NCI-H526 (cell line): ENCODE results near the gene SLC24A4.
A peak's percentile ranks its signal among the peaks of the same experiment; 100 is the strongest.

Source experiments
- DNase-seq, 2 experiments: peaks; one replicate each; lab custom pipeline; 2025; lab: John Stamatoyannopoulos, UW

The SLC24A4 gene

DNA sequence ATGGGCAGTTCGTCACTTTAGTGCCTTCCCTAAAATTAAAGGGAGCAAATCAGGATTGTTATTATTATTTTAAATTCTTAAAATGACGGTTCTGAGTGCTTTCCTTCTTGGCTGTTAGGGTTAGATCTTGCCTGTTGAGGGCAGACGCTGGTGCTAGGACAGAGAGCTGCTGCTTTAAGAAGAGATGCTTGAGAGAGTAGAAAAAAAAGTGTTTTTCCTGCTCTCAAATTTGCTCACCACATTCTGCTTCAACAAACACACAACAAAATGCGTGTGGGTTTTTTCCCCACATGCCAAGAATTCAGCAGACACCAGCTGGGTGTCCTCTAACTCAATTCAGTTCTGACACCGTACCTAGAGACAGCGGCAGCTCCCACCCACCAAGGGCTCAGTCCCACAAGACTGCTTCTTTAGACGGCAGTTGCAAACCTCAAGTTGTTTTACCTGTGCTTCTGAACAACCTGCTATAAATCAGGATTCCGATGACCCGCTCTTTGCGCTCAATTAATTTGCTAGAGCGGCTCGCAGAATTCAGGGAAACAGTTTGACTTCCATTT lies 114.8 kb downstream of the SLC24A4 start:
- no peak for DNase-seq

DNA sequence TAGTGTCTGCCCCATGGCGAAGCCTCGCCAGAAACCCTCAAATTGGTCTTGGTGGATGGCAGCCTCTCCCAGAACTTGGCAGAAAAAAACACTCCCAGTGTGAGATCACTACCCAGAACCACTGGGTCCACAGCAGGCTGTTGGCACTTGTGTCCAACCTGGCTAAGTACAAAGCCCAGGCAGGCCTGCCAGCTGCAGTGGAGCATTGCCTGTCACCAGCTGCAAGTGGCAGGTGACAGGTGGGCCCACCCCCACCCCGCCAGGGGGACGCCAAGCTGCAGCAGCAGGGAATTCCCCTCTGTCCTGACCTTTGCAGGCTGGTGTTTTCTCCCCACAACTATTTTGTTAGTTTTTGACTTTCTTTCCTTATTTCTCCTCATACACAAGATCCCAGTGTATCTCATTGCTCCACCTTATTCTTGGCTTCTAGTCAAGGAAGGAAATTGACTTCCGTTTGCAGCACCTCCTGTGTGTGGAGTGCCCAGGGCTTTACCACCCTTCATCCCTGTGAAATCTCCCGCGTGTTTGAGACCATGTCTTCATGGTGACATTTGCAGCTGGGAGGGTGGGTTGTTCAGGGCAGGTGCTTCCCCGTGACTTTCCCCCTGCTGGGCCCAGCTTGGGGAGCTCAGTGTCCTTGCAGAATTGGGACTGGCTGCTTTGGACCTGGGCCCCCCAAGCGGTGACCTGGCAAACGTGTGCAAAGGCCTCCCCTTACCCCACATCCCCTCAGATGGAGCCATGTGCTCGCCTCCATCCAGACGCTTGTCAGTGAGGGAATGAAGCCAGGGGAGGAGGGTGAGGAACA lies 116.8 kb downstream of the SLC24A4 start:
- DNase-seq, result no peak

DNA sequence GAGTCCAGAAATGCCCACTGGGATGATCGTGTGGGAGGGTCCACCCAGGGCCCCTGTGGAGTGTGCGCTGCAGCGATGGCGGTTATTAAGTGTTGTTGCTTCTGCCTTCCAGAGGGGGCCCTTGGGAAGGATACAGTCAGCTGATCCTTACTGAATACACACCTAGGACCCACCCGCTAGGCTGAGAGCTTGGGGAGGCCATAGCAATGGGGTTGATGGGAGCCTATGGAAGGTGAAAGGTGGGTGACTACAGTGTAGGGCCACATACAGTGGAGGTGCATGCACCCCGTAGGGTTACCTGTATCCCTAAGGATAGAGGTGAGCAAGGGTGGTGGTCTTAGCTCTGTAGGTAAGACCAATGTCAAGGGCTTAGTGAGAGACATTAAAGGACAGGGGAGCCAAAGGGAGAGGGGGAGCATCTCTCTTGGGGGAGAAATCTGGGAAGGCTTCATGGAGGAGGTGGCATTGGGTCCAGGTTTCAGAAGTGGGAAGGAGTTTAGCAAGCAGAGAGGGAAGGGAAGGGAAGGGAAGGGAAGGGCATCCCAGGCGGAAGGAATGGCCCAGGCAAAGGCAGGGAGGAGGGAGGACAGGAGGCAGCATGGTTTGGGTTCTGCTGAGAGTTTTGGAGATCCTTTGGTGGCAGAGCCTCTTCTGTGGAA lies 117.5 kb downstream of the SLC24A4 start:
- no peak for DNase-seq

DNA sequence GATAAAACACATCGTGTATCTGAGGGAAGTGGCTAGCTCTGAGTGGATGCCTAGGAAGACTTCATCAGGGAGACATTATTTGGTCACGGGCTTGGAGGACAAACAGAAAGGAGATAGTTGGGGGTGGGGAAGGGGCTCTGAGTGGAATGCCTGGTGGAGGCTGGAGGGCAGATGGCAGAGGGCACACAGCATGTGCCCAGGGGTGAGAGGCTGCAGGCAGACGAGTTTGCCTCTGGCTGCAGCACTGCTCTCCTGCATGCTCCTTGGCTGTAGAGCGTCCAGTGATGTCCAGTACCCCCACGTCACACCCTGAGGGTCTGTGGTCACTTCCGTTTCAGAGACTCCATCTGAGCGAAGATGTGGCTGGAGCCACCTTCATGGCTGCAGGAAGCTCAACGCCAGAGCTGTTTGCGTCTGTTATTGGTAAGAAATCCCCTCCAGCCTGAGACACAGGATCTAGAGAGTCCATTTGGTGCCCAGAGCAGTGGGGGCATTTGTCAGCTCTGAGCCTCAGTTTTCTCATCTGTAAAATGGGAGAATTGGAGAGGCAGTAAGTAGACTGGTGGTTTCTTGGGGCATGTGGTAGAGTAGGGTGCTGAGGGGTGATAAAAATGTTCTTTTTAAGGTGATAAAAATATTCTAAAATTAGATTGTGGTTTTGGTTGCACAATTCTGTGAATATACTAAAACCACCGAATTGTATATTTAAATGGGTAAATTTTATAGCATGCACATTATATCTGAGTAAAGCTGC lies 119.0 kb downstream of the SLC24A4 start:
- DNase-seq, result no peak

DNA sequence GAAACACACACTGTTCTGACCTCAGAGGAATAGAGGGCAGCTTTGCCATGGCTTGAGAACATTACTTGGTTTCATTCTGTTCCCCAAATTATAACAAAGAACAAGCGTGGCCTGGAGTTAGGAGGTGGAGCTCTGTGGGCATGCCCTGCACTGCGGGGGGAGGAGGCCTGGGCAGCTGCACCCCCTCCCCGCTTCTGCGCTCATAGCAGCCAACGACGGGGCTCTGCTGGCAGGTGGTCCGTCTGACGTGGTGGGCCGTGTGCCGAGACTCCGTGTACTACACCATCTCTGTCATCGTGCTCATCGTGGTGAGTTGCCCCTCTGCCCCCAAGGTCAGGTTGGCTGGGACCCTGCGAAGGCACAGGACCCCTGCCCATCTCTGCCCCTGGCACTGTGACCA lies 120.2 kb downstream of the SLC24A4 start:
- no peak for DNase-seq

DNA sequence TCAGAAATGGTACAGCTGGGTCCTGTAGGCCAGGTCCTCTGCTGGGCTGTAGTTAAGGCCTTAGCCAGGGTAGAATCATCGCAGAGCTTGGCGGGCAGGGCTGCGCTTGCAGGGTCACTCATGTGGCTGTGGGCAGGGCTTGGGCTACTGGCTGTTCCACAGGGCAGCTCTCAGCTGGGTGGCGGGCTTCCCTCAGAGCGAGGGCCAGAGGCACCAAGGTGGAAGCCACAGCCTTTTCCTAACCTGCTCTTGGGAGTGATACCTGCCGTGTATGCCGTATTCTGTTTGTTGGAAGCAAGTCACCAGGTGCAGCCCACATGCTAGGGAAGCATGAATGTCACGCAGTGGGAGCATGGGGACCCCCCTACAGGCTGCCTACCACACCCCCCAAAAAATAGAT lies 120.8 kb downstream of the SLC24A4 start:
- no peak for DNase-seq

DNA sequence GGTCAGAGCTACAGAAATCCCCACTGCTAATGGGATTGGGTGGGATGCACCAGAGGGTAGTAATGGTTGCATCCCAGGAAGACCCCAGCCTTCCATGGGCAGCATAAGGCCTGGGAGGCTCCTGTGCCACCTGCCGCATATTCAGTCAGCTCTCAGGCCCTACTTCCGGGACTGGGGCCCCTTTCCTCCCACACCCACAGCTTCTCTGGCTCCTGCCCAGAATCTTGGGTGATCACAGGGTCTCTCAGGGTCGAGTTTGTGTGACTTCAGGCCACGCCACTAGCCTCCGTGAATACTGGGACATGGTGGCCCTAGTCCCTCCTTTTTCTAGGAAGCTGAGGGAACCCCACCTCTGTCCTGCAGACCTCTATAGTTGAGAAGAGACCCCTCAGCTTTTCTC lies 123.8 kb downstream of the SLC24A4 start:
- DNase-seq, result no peak

DNA sequence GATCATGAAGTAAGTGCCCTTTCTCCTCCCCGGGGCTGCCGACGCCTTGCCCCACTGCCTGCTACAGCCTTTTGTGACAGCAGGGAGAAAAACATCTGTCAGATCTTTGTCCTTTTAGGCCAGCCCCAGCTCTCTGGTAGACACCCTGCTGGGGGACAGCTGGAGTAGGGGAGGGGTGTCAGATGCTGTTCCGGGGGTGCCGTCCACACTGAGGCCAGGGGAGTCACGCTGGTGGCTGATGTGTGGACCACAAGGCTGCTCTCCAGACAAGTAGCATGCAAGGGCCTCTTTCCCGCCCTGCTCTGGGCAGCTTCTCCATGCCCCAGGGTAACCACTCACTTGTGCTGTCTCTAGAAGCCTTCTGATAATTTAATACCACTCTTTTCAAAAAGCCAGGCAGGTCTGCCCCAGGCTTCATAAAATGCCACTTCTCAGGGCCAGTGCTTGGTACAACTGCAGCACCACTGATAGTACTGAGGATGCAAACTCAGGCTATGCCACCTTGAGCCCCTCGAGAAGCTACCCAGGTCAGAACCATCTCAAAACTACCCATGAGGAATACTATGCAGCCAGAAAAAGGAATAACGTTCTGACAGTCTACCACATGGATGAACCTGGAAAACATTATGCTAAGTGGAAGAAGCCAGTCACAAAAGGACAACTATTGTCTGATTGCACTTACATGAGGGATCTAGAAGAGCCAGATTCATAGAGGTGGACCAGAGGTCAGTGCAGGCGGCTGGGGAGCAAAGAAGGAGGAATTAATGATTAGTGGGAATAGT lies 124.6 kb downstream of the SLC24A4 start:
- no peak for DNase-seq

DNA sequence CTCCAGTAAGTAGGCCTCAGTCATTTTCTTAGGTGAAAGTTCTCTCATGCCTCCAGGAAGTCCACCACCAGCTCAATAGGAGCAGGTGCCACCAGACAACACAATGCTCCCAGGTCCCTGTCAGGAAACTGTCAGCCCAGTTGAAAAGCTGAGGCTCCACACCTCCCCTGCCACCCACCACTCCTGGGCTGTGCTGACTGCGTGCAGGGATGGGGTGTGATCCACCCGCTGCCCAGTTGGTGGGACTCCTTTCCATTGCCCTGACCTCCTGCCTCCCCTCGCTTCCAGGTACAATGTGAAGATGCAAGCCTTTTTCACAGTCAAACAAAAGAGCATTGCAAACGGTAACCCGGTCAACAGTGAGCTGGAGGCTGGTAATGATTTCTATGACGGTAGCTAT lies 125.8 kb downstream of the SLC24A4 start:
- DNase-seq, result no peak

DNA sequence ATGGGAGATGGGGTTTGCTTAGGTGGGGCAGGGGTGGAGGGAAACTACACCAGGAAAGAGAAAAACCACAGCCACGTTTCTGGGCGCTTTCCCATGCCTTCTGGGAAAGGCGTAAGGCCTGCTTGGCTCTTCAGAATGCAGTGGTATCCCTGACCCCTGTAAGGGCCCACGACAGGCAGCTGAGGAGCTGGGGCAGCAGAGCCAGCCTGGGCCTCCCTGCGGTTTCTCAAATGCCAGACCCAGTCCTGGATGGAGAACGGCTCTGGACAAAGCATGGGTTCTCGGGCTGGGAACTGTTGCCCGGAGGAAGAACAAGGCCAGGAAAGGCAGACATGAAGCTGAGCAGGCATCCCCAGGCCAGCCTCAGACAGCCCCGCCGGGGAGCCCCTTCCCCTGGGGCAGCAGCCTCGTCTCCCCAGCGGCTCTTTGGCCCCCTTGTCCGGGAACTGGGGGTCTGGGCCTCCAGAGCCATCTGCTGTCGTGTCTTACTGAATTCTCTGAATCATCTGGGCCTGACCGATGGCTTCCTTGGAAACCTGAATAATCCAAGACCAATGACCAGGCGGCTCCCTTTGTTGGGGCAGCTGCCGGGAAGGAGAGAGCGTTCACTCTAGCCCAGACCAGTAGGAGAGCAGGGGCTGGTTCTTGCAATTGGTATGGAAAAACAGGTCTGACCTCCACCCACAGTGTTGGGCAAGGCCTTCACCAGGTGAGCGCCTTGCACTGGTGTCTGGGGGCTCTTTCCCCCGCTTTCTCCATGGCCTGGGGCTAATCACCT lies 126.6 kb downstream of the SLC24A4 start:
- no peak for DNase-seq

DNA sequence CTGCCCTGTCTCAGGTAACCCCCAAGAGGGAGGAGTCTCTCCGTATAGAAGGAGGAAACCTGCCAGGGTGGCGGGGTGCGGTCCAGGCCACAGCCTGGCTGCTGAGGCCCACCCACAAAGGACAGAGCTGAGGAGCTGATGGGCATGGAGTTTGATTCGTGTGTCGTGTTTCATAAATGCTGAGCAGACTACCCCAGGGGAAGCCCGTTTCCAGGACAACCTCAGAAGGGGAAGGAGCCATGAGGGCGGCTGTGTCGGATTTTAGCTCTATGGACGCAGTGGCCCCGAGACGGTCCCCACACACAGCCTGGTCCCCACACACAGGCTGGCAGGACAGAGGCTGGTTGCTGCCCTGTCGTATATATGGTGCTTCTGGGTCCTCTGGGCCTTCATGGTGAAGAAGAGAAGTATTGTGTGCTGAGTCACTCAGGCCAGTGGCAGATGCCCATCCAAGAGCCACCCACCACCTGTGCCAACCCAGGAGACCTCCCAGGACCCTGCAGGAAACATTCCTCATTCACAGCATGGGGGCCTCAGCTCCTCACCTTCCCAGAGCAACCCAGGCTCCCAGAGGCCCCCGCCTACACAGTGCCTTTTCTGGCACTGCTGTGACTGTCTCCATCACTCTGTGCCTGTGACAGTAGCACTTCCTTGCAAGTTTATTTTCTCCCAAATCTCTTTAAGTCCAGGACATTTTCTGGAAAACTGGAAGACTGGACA lies 127.5 kb downstream of the SLC24A4 start:
- no peak for DNase-seq

DNA sequence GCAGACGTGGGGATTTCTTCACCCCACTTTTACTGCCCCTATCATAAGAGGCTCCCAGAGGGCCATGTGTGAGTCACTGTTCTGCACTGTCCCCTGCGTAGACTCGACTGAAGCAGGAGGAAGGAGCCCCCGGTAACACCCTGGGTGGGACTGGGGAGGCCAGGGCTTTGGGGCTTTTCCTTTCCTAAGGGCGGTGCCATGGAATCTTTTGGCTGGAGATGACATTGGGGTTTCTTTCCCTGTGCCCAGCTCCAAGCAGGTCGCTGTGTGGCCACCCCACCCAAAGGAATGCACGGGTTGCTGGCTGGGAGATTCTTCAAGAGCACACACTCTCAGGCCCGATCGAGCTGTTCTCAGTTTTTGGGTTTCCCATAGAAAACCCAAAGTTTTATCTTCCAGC lies 128.3 kb downstream of the SLC24A4 start:
- DNase-seq, result no peak

DNA sequence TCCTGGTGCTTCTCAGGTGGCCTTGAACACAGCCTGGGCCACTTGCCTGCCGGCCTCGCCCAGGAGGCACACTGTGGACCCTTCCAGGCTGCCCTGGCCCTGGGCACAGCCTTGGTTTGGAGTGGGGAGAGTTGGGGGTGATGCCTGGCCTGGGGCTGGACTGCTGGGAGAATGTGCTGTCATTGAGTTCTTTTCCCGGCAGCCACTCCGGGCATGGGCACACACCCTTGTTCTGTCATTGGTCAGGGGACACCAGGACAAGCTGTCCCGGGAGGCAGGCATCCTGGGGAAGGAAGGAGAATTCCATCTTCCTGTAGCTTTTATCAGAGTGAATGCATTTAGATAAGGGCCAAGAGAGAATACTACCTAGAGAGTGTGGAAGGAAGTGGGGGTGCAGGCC lies 128.8 kb downstream of the SLC24A4 start:
- no peak for DNase-seq

DNA sequence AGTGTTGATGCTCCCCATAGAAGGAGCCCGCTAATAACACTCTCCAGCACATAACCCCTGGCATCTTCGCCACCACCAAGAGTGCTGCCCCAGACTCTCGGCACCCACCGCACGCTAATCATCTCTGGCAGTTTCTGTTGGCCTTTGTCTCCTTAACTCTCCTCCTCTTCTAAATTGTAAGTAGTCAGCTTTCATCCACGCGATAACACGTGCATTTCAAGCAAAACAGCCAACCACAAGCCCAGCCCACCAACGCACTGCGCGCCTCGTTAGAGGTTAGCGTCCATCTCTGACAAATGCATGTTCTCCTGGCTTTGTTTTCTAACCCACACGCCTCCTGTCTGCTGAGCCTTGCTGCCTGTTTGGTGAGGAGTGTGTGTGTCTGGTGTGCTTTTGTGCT lies 129.5 kb downstream of the SLC24A4 start:
- no peak for DNase-seq

DNA sequence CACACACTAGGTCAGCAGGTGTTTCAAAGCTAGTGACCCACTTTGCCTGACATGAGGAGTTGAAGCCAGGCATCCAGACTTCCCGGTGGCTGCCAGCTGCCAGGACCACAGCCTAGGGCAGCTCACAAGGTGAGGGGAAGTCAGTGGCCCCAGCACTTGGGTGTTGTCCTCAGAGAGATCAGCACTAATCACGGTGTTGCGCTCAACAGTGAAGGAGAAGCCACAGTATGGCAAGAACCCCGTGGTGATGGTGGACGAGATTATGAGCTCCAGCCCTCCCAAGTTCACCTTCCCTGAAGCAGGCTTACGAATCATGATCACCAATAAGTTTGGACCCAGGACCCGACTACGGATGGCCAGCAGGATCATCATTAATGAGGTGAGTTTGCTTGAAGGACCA lies 130.7 kb downstream of the SLC24A4 start:
- DNase-seq, result no peak

DNA sequence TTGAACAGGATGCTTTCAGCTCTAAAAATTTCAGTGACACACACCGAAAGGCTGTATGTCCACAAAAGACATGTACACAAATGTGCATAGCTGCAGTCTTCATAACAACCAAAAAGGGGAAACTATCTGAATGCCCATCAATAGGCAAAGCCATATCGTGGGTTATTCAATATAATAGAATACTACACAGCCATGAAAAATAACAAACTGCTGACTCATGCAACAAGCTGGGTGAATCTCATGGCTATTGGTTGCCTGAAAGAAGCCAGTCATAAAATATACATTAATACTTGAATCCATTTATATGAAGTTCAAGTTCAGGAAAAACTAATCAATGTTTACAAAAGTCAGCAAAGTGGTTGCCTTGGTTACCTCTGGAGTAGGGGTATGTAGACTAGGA lies 132.3 kb downstream of the SLC24A4 start:
- no peak for DNase-seq

DNA sequence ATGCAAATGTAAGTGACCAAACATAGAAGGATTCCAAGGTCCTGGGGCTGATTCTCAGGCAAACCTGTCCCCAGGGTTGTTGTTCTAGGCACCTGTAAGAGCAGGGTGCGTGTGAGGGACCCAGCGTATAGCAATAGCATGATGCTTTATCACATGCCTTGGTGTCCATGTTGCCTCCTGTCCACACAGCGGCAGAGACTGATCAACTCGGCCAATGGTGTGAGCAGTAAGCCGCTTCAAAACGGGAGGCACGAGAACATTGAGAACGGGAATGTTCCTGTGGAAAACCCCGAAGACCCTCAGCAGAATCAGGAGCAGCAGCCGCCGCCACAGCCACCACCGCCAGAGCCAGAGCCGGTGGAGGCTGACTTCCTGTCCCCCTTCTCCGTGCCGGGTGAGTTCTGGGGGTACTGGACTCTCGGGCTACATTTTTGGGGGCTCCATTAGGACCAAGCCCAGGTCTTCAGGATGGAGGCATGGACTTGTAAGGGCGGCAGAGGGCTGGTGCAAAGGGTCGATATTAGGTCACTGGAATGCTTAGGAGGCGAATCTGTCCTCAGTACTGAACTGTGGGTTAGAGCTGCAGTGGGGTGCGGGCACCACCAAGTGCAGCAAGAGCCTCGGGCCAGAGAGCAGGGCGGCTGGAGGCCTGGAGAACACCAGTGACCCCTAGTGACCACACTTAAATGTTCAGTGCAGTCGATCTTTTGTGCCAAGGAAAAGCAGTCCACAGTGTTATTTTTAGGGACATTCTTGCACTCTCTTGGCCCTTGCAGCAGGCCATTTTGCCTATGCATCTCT lies 133.4 kb downstream of the SLC24A4 start:
- DNase-seq, result peak; percentile 20 to 51

DNA sequence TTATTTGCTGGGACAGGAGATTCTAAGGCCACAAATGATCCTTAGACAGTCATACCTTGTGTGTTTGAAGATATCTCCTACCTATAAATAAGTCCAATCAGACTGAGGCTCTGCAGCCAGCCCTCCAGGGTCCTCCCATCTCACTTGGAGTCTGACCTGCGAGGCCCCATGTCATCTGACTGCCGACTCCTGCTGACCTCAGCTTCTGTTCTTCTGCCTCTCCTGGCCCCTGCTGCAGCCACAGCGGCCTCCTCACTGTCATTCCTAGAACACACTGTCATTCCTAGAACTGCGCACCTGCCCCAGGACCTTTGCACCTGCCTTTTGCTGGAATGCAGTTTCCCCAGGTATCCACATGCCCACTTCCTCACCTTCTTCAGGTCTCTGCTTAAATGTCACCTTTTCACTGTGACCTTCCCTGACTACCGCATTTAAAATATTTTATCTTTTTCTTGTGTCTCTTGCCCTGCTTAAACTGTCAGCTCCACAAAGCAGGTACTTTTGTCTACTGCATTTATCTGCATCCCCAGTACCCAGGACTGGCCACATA lies 134.1 kb downstream of the SLC24A4 start:
- DNase-seq, result no peak
